Medulla oblongata (tissue), 1 donor: Measurements from ENCODE around the gene CLINT1.
A peak's percentile ranks its signal among the peaks of the same experiment; 100 is the strongest.
"Not testable (repeated sequence)": the region's sequence is repeated elsewhere in the genome, so short reads cannot be mapped to it uniquely, and the experiment has no call there.

Experiments
- DNase-seq: peaks from one replicate; pipeline ENCODE4 v3.0.0-alpha.2; 2015; ENCODE audit errors: extremely low spot score

CLINT1 gene

DNA sequence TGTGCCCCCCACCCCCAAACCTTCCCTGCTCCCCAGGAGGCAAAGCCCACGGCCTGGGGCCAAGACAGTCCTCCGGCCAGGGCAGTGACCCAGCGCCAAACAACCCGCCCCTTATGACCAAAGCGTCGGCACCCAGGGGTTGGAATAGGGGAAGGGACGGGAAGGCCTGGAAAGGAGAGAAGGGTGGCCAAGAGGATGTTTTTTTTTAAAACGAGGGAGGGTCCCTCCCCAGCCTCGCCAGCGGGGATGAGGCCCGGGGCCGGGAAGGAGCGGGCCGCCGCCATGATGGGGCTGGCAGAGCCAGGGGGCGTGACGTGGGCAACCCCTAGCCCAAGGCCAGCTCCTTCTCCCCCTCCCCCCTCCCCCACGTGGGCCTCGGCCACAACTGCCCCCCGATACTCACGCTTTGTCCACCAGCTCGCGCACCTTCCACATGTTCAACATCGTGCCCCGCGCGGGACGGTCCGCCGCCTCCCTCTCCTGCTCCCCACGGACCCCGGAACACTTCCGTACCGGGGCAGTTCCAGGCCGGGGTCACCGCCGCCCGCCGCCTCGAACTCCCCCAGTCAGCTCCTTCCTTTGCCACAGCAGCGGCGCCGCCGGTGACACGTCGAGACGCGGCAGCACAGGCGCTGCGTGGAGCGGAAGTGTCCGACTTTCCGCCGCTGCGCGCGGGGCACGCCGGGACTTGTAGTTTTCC is at the start of gene CLINT1:
TSS of gene CLINT1 (minus strand) at position 619 of the 700 bp plus-strand sequence. CDS start at position 444, 175 bp downstream.
- DNase-seq, result peak; percentile 93

DNA sequence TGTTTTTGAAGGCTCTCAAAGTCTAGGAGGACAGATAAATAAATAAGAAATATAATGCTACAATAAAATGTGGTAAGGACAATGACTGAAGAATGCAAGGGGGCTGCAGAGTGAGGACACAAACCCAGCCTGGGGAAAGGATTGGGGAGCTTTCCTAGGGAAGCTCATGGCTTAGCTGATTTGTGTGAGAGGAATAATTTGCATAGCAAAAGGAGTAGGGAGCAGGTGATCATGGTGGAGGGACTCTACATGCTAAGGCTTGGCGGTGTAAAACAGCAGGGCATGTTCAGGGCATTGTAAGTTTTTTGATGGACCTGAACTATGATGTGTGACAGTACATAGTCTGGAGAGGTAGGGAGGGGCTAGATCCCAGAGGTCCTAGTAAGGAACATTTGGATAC is 49.5 kb upstream of the CLINT1 start:
- DNase-seq, result no peak

DNA sequence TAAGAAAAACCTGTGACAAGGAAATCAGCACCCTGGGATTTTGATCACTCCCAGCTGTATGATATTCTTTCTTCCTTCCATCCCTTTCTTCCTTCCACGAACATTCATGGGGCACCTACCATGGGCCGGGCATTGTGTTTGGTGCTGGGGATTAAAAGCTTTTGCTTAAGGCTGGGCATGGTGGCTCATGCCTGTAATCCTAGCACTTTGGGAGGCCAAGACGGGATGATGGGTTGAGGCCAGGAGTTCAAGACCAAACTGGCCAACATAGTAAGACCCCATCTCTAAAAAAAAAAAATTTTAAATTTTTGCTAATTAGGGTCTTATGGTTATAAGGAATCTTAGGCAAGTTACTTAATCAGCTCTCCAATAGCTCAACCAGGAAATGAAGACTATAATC is 48.5 kb upstream of the CLINT1 start:
- no peak for DNase-seq

DNA sequence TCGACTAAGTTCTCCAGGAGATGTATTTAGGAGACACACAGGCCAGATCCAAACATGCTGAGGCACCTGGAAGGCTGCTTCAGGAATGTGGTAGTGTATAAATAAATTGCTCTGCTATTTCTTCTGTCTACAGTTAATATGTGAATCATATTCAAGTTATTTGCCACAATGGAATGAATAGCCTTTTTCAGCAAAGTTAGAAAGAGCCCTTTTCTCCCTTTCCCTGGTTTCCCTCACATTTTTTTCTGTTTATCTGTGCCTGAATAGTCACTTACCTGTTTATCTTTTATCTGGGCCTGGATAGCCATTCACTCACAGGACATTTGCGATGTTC is 44.1 kb upstream of the CLINT1 start:
- no peak for DNase-seq

DNA sequence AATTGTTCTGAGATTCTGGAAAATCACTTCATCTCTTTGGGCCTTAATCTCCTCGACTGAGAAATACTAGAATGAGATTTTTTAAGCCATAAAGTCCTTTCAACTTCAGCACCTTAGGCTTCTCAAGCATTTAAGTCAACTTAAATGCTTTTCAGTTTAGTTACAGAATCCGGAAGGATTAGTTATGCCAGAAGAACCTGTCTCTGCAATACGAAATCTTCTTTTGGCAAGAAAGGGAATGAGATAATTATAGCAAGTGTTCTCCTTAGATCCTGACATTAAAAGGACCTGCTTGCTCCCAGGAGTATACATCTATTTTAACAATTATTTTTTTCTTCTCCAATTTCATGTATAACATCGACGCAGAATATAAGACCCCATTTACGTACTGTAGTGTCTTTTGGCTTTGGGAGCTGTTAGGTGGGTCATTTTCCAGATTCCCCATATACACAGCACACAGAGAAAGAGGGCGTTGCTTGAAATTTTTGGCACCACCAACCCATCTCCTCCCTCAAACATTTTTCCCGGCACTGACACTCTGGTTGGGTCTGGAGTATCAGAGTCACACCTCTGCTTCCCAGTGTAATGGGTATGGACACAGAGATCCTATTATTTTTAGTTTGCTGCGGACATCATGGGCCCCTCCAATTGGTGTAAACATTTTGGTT is 43.6 kb upstream of the CLINT1 start:
- DNase-seq, result no peak

DNA sequence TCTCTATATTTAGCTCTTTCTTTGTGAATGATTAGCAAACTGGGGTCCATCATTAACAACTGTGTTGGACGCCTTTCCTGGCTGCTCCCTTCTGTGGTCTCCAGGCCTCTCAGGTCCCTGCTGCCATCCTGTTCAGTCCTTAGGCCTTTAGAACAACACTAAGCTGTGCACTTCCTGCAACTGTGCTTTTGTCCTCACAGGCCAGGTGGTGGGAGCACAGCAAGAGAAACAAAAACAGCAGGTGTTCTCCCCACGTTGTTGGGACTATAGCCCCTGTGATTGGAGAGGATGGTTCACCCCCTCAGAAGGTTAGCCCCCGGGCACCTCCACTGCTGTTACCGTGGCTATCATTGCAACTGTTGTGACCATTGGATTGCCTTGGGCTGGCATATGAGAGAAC is 41.7 kb upstream of the CLINT1 start:
- no peak for DNase-seq

DNA sequence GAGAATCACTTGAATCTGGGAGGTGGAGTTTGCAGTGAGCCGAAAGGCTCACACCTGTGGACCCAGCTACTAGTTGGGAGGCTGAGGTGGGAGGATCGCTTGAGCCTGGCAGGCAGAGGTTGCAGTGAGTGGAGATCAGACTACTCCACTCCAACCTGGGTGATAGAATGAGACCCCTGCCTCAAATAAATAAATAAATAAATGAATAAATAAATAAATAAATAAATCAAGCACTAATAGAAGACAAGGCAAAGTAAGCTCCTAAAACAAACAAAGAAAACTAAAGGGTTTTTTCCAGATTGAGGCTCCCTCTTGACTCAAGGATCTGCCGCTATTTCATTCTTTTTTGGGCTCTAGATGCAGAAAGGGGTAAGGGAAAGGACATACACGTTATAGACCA is 34.7 kb upstream of the CLINT1 start:
- DNase-seq, result no peak

DNA sequence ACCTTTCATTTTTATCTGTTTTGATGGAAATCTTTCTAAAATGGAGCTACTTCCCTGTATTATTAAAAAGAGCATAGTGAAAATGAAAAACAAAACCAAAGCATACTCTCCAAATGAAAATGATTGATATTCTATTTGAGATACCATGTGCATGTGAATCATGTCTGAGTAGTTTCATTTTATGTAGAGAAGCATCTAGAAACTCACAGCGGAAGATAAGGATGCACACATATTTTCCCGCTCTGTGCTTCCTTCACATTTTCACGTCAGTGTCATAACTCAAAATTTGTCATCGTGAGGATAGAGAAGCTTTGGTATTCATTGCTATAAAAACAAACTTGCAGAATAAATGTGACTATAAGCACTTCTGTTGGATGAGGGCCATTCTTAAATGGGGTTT is 34.0 kb upstream of the CLINT1 start:
- DNase-seq, result no peak

DNA sequence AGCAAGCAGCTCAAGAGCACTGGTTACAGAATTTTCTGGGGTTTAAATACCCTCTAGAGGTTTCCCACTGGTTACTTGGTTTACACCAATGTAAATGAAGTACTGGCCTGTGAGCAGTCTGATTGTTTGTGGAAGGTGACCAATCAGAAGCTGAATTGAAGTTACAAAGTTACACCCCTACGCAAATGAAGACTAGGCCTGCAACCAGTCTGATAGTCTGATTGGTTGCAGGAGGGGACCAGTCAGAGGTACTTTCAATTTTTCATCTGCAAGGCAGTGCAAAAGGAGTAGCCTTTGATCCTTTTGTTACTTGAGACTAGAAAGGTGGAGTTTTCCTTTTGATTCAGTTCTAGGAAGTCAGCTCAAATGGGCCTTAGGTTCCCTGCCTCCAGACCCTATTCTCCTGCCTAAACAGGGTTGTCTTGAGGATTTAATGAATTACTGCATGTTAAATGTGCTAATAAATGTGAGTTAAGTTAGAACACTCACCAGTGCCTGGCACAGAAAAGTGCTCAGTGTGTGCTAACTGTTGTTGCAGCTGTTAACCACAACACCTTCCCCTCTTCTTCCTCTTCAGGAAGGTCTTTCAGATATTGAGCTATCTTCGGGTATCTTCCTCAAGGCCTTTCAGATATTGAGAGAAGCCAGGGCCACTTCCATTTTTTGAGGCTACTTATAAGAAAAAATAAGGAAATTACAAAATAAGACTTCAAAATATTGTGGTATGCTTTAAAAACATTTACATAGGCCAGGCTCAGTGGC is 32.1 kb upstream of the CLINT1 start:
- no peak for DNase-seq

DNA sequence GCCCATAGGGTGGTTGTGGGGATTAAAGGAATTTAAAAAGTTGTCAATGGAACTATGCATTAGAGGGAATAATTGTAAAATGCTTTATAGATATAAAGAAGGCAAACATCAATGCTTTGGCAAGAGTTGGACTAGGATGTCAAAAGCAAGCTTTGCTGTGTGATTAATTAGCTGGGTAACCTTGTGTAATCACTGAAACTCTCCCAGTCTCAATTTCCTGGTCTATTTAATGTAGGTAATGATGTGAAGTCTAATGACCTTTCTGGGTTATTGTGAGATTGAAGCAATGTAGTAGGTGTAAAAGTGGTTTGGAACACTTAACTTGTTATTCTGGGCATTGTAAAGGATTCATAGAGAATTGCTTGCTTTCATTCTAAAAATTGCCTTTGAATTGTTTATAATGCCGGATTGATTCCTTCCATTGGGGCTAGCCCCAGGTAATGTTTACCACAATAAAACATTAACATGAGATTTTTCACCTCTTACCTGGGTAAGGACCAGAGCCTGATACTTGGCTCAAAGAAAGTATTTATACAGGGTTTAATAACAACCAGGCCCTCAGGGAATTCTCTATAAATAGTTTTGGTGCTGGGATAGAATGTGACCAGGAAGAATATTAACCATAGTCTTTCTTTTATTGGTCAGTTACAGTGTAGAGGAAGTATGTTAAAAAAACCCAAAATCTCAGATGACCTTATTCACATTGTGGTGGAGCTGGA is 30.0 kb upstream of the CLINT1 start:
- no peak for DNase-seq

DNA sequence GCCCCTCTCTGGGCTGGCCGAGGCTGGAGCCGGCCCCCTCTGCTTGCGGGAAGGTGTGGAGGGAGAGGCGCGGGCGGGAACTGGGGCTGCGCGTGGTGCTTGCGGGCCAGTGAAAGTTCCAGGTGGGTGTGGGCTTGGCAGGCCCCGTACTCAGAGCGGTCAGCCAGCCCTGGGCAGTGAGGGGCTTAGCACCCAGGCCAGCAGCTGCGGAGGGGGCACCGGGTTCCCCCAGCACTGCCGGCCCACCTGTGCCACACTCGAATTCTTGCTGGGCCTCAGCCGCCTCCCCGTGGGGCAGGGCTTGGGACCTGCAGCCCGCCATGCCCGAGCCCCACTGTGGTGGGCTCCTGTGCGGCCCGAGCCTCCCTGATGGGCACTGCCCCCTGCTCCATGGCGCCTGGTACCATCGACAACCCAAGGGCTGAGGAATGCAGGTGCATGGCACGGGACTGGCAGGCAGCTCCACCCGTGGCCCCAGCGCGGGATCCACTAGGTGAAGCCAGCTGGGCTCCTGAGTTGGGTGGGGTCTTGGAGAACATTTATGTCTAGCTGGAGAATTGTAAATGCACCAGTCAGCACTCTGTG is 27.9 kb upstream of the CLINT1 start:
- DNase-seq, result no peak

DNA sequence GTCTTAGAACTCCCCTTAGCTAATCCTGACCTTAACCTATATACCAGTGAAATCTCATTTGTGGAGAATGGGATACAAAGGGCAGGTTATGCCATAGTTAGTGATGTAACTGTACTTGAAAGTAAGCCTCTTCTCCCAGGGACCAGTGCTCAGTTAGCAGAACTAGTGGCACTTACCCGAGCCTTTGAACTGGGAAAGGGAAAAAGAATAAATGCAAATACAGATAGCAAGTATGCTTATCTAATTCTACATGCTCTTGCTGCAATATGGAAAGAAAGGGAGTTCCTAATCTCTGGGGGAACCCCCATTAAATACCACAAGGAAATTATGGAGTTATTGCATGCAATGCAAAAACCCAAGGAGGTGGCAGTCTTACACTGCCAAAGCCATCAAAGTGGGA is 26.1 kb upstream of the CLINT1 start:
- not testable (repeated sequence) for DNase-seq

DNA sequence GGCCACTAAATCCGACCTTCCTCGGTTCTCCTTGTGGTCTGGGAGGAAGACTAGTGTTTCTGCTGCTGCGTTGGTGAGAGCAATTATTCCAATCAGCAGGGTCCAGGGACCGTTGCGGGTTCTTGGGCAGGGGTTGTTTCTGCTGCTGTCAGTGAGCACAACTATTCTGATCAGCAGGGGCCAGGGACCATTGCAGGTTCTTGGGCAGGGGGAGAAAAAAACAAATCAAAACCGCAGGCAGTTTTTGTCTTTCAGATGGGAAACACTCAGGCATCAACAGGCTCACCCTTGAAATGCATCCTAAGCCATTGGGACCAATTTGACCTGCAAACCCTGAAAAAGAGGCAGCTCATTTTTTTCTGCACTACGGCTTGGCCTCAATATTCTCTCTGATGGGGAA is 22.6 kb upstream of the CLINT1 start:
- not testable (repeated sequence) for DNase-seq

DNA sequence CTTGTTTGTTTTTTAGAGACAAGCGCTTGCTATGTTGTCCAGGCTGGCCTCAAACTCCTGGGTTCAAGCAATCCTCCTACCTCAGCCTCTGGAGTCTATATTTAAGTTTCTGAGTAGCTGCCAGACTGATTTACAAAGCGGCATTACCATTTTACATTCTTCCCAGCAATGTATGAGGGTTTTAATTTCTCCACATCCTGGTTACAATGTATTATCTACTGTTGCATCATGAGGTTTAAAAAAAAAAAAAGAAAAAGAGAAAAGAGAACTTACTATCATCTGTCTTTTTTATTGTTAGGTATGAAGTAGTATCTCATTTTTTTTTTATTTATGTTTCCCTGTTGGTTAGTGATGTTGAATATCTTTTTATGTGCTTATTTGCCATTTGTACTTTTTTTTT is 18.9 kb upstream of the CLINT1 start:
- no peak for DNase-seq

DNA sequence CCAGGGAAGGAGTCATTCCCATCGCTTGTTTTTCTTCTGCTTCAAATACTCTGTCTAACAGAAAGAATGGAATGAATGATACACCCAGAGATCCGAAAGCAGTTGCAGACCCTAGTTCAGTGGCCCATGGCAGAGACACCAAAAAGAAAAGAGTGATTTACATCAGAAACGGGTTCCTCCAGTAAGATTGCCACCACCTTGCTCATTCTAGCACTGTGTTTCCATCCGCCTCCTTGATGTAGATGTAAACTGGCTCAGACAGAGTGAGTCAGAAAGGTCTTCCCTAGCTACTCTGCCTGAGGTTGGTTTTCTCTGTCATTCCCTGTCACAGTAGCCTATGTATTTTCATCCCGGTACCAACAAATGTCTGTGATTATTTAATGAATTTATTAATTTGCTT is 15.9 kb upstream of the CLINT1 start:
- DNase-seq, result no peak

DNA sequence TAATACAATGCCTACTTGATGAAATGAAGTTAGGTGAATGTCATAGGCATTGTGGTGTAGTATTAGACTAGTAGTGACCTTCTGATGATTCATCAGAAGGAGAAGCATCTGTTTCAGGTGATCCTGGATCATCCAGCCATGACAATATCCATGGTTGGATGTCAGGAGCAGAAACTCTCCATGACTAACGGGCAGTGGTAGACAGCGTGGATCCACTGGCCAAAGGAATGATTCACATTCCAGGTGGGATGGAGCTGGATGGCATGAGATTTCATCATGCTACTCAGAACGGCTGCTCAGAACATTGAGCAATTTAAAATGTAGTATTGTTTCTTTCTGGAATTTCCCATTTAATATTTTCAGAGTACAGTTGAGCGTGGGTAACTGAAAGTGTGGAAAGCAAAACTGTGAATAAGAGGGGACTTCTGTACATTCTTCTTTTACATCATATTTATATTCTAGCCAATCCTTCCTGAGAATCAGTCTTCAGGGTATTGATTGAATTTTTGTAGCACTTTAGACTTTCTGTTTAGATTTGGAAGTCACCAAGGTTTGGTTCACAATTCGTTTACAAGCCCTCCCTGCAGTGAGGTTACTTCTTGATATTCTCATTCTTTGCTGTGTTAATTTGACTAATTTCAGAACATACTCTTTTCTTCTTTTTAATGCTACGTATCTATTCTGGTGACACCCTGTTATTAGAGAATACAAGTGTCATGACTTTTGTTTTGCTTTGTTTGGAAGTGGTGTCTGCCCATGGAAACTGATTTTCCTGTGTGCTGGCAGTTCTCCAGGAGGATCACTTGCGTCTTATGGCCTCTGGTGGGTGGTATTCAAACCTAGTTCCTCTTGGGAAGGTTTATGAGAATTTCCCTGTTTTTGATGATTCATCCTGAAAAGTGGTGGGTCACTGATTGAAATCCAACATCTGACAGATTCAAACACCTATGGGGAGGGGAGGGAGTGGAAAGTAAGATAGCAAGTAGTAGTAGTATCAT is 12.2 kb upstream of the CLINT1 start:
- no peak for DNase-seq

DNA sequence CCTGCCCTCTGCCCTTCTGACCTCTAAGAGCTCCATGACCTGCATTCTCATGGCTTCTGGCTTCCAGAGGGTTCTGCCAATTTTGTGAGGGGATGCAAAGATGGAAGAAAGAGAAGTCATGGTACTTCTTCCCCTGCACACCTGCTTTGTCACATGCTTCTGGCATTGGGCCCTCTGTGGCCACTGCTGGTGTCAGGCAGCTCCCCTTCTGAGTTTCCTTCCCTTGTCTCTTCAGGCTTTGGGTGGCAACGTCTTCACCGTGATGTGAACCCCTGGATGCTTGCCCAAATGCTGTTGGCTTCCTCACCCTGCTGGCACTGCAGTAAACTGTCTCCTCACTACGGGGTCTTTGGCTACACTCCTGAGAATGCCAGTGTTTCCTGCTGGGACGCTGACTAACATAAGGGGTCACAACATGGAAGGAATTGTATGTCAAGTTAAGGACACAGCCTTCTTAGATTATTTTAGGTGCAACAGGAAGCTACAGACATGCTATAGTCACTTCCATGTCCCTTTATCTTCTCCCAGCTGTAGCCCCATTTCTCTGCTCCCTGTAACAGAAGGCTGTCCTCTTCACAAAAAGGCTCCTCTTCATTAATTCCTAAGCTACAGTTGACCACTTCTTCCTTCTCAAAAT is 8.9 kb upstream of the CLINT1 start:
- no peak for DNase-seq

DNA sequence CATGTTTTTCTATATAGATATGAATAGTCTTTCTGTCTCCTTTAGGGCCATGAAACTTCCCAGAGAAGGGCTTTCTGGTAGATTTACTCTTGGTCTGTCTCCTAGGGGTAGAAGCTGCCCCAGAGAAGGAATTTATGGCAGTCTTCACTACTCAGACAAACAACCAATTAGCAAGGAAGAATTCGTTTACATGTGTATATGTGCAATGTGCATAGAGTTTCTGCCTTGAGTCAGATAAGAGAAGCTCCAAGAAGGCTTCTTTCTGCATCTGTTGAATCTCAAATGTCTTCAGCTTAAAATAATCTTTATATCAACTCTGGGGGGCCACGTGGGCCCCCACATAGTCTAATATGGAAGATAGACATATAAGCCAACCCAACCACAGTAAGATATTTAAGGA is 7.6 kb upstream of the CLINT1 start:
- DNase-seq, result no peak

DNA sequence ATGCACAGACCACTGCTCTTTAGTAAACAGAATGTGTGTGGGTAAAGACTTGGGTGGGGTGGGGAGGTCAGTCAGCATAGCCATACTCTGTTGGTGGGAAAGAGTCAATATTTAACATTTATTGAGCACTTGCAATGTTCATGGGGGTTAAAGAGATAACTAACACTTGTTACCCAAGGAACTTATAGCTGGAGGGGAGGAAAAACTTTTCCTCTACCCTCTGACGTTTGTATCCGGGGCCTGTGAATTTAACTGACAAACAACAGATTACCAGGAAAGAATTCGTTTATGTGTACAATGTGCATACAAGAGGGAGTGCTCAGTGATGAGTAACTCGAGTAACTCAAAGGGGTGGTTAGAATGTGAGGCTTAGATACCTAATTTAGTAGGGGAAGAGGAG is 6.8 kb upstream of the CLINT1 start:
- DNase-seq, result no peak

DNA sequence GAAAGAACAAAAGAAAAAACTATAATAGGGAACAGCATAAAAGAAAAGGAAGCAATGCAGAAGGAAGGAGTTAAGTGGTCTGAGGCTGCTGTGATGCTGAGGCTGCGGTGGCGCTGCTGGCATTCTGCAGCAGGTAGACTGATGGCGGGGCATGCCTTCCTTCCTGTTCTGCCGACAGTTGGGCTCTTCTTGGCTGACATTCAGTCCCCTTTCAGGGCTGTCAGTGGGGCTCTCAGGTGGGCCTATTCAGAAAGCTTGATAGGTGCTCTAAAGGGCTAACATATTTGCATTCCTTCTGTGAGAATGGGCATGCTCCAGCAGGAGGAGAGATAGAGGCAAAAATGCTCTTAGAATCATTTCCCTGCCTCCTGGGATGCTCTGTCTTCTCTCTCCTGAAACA is 5.1 kb upstream of the CLINT1 start:
- no peak for DNase-seq
